Caco-2 (cell line): Measurements from ENCODE around the gene QRFP. TPM values are rescaled to one million over a fixed set of nuclear protein-coding genes. Genes with fewer than 3 reads are reported as not detected.

ENCODE experiments used
- BruUV-seq: library from RNA; stranded (reverse); fragments of 400-500 nt; replicated peaks from 2 replicates; lab custom pipeline; 2021; lab: Mats Ljungman, UMichigan
- CTCF ChIA-PET: fragments of 300-600 bp; sonication (Branson Sonifier 250); formaldehyde crosslinking; loops from one replicate; lab custom pipeline; 2022; ENCODE audit warnings: antibody characterized with exemption; lab: Charles Lee
- POLR2A ChIA-PET: fragments of 300-600 bp; sonication (Branson Sonifier 250); formaldehyde crosslinking; loops from one replicate; lab custom pipeline; 2022; ENCODE audit warnings: antibody characterized with exemption; lab: Charles Lee
- DNase-seq, 2 experiments: peaks; one replicate each; pipeline versions ENCODE4 v3.0.0 to v3.0.0-alpha.2; 2020 to 2022
- H3K27me3 ChIP-seq: replicated peaks from 2 replicates; pipeline ENCODE4 v1.6.0; 2011; ENCODE audit warnings: low read length; ENCODE audit not compliant: control insufficient read depth, insufficient read depth
- H3K36me3 ChIP-seq: 2 replicates; pipeline ENCODE4 v1.5.1; 2011; ENCODE audit warnings: low read length; ENCODE audit not compliant: control insufficient read depth, insufficient read depth
- H3K4me1 ChIP-seq: fragments of 250-450 bp; sonication (Bioruptor Pico); 2 replicates; pipeline ENCODE4 v1.5.1; 2020; ENCODE audit warnings: mild to moderate bottlenecking
- H3K4me3 ChIP-seq: 2 replicates; pipeline ENCODE4 v1.5.1; 2011; ENCODE audit warnings: low read depth, mild to moderate bottlenecking, control low read depth, low read length
- H3K9me3 ChIP-seq: fragments of 250-450 bp; sonication (Bioruptor Pico); 2 replicates; pipeline ENCODE4 v1.5.1; 2020; ENCODE audit warnings: mild to moderate bottlenecking, moderate library complexity
- H3K27ac Mint-ChIP-seq: one replicate; pipeline ENCODE4 v1.8.0; 2022; ENCODE audit warnings: mixed read lengths; ENCODE audit not compliant: unreplicated experiment
- H3K27me3 Mint-ChIP-seq: one replicate; pipeline ENCODE4 v1.8.0; 2022; ENCODE audit warnings: mixed read lengths; ENCODE audit not compliant: insufficient read depth, unreplicated experiment
- H3K36me3 Mint-ChIP-seq: one replicate; pipeline ENCODE4 v1.8.0; 2022; ENCODE audit warnings: mild to moderate bottlenecking, mixed read lengths; ENCODE audit not compliant: insufficient read depth, unreplicated experiment
- H3K4me1 Mint-ChIP-seq: one replicate; pipeline ENCODE4 v1.8.0; 2022; ENCODE audit warnings: low read depth, mixed read lengths; ENCODE audit not compliant: unreplicated experiment
- H3K4me3 Mint-ChIP-seq: one replicate; pipeline ENCODE4 v1.8.0; 2022; ENCODE audit warnings: mild to moderate bottlenecking, moderate library complexity, mixed read lengths; ENCODE audit not compliant: unreplicated experiment
- H3K9me3 Mint-ChIP-seq: one replicate; pipeline ENCODE4 v1.8.0; 2022; ENCODE audit warnings: mixed read lengths; ENCODE audit not compliant: unreplicated experiment
- intact Hi-C: fragments of 100-400 bp; cut with micrococcal nuclease; formaldehyde crosslinking; loops from one replicate; pipeline ENCODE4 v1.10.0; 2022; ENCODE audit not compliant: unreplicated experiment
- total RNA-seq: library from RNA; stranded (reverse); gene quantifications from 2 replicates; pipeline ENCODE4 v1.2.3, GENCODE V29; 2022
- TF ChIP-seq, protein P1 (sequence below), 2 experiments: fragments of 200-600 bp in 1 of 2; IDR thresholded peaks; 1 replicate in 1 of 2; 2 replicates in 1 of 2; pipeline versions ENCODE4 v1.5.1 to v1.8.0; 2011 to 2022; ENCODE audit warnings: antibody characterized with exemption in 1 of 2, control low read depth in 1 of 2, inconsistent platforms in 1 of 2, low read depth in 1 of 2, low read length in 1 of 2, mild to moderate bottlenecking in 1 of 2, moderate library complexity in 1 of 2; ENCODE audit not compliant: insufficient read depth in 1 of 2, severe bottlenecking in 1 of 2, unreplicated experiment in 1 of 2

Gene QRFP
- total RNA-seq, 1 experiment from 2014 or later = not detected

DNA sequence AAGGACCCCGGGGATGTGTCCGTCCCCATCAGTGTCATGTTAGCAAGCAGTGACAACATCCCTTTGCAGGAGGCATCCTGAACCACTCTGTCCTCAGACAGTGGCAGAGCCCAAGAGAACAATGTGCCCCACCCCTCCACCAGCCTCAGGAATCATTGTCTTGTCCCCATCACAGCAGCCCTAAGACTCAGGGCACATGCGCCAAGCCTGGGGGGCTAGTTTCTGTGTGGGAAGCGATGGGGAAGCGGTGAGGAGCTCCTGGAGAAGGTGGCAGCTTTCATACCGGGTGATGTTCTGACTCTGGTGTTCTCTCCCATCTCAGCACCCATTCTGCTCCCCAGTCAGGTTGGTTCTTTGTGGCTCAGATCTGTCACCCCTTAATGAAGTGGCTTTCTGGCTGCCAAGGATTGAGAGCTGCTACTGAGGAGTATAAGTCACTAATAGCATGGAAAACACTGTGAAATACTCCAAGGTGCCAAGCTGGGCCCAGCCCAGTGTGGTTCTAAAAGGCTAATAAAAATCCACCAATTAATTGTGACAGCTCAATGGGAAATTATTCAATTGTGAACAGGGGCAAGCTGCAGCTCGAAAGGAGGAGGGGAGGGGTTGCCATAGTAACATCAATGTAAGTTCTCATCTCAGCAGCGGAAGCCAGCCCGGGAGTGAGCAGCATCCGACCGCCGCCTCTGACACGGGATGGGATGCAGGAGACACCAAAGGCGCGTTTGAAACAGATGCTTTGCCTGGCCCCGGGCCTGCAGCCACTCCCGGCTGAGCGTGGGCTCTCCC, 4.7 kb downstream of the QRFP start:
- H3K9me3 Mint-ChIP-seq = no peaks in the 10 kb centered on the region
- TF ChIP-seq, protein P1, sequence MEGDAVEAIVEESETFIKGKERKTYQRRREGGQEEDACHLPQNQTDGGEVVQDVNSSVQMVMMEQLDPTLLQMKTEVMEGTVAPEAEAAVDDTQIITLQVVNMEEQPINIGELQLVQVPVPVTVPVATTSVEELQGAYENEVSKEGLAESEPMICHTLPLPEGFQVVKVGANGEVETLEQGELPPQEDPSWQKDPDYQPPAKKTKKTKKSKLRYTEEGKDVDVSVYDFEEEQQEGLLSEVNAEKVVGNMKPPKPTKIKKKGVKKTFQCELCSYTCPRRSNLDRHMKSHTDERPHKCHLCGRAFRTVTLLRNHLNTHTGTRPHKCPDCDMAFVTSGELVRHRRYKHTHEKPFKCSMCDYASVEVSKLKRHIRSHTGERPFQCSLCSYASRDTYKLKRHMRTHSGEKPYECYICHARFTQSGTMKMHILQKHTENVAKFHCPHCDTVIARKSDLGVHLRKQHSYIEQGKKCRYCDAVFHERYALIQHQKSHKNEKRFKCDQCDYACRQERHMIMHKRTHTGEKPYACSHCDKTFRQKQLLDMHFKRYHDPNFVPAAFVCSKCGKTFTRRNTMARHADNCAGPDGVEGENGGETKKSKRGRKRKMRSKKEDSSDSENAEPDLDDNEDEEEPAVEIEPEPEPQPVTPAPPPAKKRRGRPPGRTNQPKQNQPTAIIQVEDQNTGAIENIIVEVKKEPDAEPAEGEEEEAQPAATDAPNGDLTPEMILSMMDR (IDR thresholded peaks at IDR 0.05; ENCODE audit: insufficient read depth in 1 of 2, low read depth in 1 of 2, low read length in 1 of 2, severe bottlenecking in 1 of 2, unreplicated experiment in 1 of 2) = no peak
- no peaks in the 10 kb centered on the region for H3K4me1 Mint-ChIP-seq
- POLR2A ChIA-PET = interaction anchor here (0.9 kb wide), 1 partner anchor 106 kb away, joined by 3 read pairs; no protein-coding TSS in a partner anchor
- Histone ChIP-seq H3K27me3 (no peaks in the 10 kb centered on the region), H3K4me1 (no peaks in the 10 kb centered on the region), H3K36me3 (peaks cover 1% of the 10 kb centered on the region), H3K9me3 (no peaks in the 10 kb centered on the region), H3K4me3 (no peak overlapping the region)
- CTCF ChIA-PET = no interaction called here
- peaks cover 50% of the 10 kb centered on the region for H3K36me3 Mint-ChIP-seq
- BruUV-seq = no TSS peak
- H3K27me3 Mint-ChIP-seq = no peaks in the 10 kb centered on the region
- intact Hi-C loops = no loop called here
- H3K27ac Mint-ChIP-seq = no peak overlapping the region
- DNase-seq = no peak
- H3K4me3 Mint-ChIP-seq = no peak overlapping the region

DNA sequence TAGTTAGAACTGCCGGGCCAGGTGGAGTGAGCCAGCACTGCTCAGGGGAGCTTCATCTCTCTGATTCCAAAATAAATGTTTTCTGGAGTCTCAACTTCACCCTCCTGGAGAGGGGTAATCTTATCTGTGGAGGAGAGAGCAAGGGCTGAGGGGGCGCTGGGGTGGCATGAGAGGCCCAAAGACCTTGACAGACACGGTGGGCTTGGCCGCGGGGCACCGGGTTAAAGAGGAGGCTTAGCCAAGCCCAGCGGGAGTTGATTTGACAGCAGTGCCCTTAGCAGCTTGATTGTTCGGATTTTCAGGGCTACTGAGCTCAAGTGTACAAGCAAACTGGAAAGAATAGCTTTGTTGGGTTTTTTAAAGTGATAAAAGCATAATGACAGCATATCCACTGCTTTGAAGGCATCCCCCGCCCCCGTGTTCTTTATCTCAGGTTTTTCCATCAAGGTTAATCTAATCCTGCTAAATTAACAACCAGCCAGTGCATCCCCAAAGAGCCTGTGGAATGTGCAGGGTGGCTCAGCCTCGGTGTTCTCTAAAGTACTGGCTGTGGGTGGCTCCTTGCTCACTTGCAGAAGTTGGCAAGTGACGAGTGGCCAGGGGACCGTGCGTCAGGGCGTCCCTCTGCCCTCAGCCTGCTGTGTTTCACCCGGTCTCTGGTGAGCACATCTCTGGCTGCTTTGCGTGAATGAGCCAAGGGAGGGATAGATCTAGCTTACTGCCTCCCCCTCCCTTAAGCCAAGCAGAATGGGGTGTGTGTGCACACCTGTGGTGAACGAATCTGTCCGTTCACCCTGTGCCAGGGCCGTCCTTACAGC, 5.5 kb downstream of the QRFP start:
- Histone ChIP-seq H3K27me3 (no peaks in the 10 kb centered on the region), H3K9me3 (no peaks in the 10 kb centered on the region), H3K4me1 (no peaks in the 10 kb centered on the region), H3K4me3 (no peak overlapping the region), H3K36me3 (peaks cover 2% of the 10 kb centered on the region)
- Mint-ChIP-seq H3K4me1 (no peaks in the 10 kb centered on the region), H3K36me3 (peaks cover 51% of the 10 kb centered on the region), H3K4me3 (no peak overlapping the region), H3K9me3 (no peaks in the 10 kb centered on the region), H3K27ac (no peak overlapping the region), H3K27me3 (no peaks in the 10 kb centered on the region)
- ChIA-PET CTCF (interaction anchor here (1.3 kb wide), 1 partner anchor 24 kb away, joined by 5 read pairs; no protein-coding TSS in a partner anchor), POLR2A (interaction anchor here (0.5 kb wide), 1 partner anchor 123 kb away, joined by 3 read pairs; no protein-coding TSS in a partner anchor)
- BruUV-seq = no TSS peak
- DNase-seq = no peak
- TF ChIP-seq, protein P1 (IDR thresholded peaks at IDR 0.05; ENCODE audit: insufficient read depth in 1 of 2, low read depth in 1 of 2, low read length in 1 of 2, severe bottlenecking in 1 of 2, unreplicated experiment in 1 of 2) = no peak
- intact Hi-C loops = no loop called here

DNA sequence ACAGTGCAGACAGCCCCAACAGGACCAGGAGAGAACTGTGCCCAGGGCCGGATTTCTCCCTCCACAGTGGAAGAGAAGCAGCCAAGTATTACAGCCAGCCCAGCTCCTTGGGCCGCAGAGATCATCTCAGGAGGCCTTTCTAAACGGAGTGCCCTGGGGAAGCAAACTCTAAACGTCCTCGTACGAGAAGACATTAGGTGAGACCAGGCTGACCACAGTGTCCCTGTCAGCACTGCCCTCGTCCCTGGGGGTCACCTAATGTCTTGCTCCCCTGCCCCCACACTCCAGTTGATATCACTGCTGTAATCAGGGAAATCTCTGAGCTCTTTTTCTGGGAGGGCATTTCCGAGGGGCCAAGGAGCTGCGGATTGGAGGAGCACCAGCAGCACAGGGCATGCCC, 6.5 kb downstream of the QRFP start:
- Mint-ChIP-seq H3K4me3 (no peak overlapping the region), H3K4me1 (no peaks in the 10 kb centered on the region), H3K9me3 (no peaks in the 10 kb centered on the region), H3K27me3 (no peaks in the 10 kb centered on the region), H3K27ac (no peak overlapping the region), H3K36me3 (peaks cover 51% of the 10 kb centered on the region)
- Histone ChIP-seq H3K4me1 (no peaks in the 10 kb centered on the region), H3K9me3 (no peaks in the 10 kb centered on the region), H3K4me3 (no peak overlapping the region), H3K27me3 (no peaks in the 10 kb centered on the region), H3K36me3 (peaks cover 4% of the 10 kb centered on the region)
- BruUV-seq = no TSS peak
- POLR2A ChIA-PET = no interaction called here
- CTCF ChIA-PET = interaction anchor here (0.6 to 1.3 kb wide), 2 partner anchors 23 to 324 kb away, joined by 4 to 5 read pairs; no protein-coding TSS in a partner anchor
- TF ChIP-seq, protein P1 (IDR thresholded peaks at IDR 0.05; ENCODE audit: insufficient read depth in 1 of 2, low read depth in 1 of 2, low read length in 1 of 2, severe bottlenecking in 1 of 2, unreplicated experiment in 1 of 2) = no peak
- intact Hi-C loops = no loop called here
- no peak for DNase-seq
